Fibroblast of the conjunctiva (primary cell): Measurements from ENCODE around the gene SSR1.
A peak's percentile ranks its signal among the peaks of the same experiment; 100 is the strongest.

Source experiments
- DNase-seq: peaks from one replicate; pipeline ENCODE4 v3.0.0-alpha.2; 2010; ENCODE audit warnings: low read depth

SSR1 gene

GRCh38 chr6:7238900-7239589 is 74.0 kb downstream of the SSR1 start:
- peak; percentile 43 for DNase-seq

- DNase-seq = no peak
Measured at GRCh38 chr6:7238526-7238899, 74.5 kb downstream of the SSR1 start.

GRCh38 chr6:7237653-7238188 is 75.3 kb downstream of the SSR1 start:
- DNase-seq = no peak

- no peak for DNase-seq
Measured at GRCh38 chr6:7236306-7237209, 76.4 kb downstream of the SSR1 start.

- DNase-seq = no peak
Measured at GRCh38 chr6:7235712-7236305, 77.2 kb downstream of the SSR1 start.

GRCh38 chr6:7234547-7234946 is 78.5 kb downstream of the SSR1 start:
- no peak for DNase-seq

GRCh38 chr6:7232351-7232750 is 80.6 kb downstream of the SSR1 start:
- DNase-seq = no peak

- no peak for DNase-seq
Measured at GRCh38 chr6:7230956-7231713, 81.9 kb downstream of the SSR1 start.

GRCh38 chr6:7230327-7230691 is 82.7 kb downstream of the SSR1 start:
- DNase-seq = no peak

GRCh38 chr6:7229376-7230326 is 83.3 kb downstream of the SSR1 start:
- no peak for DNase-seq

GRCh38 chr6:7228662-7229375 is 84.2 kb downstream of the SSR1 start:
- no peak for DNase-seq

GRCh38 chr6:7224731-7225130 is 88.3 kb downstream of the SSR1 start:
- no peak for DNase-seq

GRCh38 chr6:7222197-7222596 is 90.8 kb downstream of the SSR1 start:
- no peak for DNase-seq

- DNase-seq = no peak
Measured at GRCh38 chr6:7219310-7219709, 93.7 kb downstream of the SSR1 start.

- no peak for DNase-seq
Measured at GRCh38 chr6:7218406-7218988, 94.5 kb downstream of the SSR1 start.
